HG03460 (cell line): ENCODE data around the gene GPR176.
"Not testable (repeated sequence)": the region's sequence is repeated elsewhere in the genome, so short reads cannot be mapped to it uniquely, and the experiment has no call there.

Source experiments
- ATAC-seq: cut with Tn5 transposase; IDR thresholded peaks from one replicate; pipeline ENCODE4 v1.9.1; 2021; ENCODE audit not compliant: unreplicated experiment

GPR176 gene

DNA sequence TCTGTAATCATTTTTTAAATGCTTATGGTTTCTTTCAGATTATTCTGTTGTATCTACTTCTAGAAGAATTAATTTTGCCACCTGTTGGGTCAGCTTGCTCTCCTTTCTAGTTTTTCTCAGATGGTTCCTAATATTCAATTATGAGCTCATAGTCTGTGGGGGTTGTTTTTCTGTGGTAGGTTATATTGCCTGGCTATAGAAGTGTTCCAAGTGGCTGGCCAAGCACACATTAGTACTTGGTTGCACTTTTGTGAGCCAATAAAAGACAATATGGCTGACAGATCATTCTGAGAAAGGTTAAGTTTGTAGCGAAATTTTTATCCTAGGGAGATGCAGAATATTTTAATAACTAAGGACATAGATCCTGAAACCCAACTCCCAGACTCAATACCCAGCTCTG, 105.6 kb downstream of the GPR176 start:
- ATAC-seq: no peak

DNA sequence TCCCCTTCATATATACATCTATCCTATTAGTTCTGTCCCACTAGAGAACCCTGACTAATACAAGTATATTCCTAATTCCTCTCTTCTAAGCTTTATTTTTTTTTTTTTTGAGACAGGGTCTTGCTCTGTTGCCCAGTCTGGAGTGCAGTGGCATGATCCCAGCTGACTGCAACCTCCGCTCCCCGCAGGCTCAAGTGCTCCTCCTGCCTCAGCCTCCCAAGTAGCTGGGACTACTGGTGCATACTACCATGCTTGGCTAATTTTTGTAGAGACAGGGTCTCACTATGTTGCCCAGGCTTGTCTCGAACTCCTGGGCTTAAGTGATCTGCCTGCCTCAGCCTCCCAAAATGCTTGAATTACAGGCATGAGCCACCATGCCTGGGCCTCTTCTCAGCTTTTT, 107.4 kb downstream of the GPR176 start:
- ATAC-seq: not testable (repeated sequence)

DNA sequence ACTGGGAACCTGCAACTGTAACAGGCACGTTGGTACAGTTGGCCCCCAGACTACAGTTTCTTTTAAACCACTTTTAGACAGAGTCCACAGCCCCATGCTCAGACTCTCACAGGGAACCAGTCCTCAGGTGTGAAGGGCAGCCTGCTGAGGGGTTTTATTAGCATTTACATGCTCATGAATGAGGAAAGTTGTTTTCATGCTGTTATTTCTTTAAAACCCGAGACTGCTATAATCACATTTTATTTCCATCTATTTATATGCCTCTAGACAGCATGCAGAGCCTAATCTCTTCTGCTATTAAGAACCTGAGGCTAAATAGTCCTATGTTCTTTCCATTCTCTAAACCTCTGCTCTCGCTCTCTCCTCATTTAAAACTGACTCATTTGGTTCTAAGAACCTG, 111.2 kb downstream of the GPR176 start:
- no peak for ATAC-seq

DNA sequence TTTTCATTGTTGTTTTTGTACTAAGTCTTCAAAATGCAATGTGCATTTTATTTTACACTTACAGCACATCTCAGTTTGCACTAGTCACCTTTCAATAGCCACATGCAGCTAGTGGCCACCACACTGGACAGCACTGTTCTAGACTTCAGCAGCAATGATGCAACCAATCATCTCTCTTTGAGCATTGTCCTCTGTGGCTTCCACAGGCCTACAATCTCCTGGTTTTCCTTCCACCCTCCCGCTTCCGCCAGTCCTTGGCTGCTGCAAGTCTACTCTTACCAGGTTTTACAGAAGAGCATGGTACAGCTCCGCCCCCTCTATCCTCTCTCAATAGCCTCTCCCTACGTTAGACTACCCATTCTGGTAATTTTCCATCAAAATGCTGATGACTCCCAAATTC, 112.3 kb downstream of the GPR176 start:
- no peak for ATAC-seq

DNA sequence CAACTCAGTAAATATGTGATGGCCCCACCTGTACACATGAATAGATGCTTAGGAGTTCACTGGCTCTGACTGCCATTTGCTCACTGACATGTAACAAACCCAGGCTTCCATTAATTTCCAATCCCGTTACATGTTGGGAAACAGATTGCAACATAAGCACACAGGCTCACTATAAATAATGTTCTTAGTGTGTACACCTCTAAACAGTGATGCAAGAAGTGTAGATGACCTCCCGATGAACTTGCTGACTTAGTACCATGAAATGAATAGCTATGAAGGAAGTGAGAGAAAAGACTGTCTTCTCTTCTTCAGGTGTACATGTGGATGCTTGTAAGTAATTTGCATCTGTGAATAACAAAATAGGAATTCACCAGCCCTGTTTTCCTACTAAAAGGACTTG, 116.0 kb downstream of the GPR176 start:
- no peak for ATAC-seq

- no peak for ATAC-seq
Observed at GRCh38 chr15:39803016-39803415, 117.0 kb downstream of the GPR176 start.

GRCh38 chr15:39801641-39802309, 118.3 kb downstream of the GPR176 start:
- no peak for ATAC-seq

- no peak for ATAC-seq
Observed at GRCh38 chr15:39799552-39800011, 120.5 kb downstream of the GPR176 start.

GRCh38 chr15:39798382-39798781, 121.7 kb downstream of the GPR176 start:
- no peak for ATAC-seq

- ATAC-seq: no peak
Observed at GRCh38 chr15:39797407-39797806, 122.7 kb downstream of the GPR176 start.

DNA sequence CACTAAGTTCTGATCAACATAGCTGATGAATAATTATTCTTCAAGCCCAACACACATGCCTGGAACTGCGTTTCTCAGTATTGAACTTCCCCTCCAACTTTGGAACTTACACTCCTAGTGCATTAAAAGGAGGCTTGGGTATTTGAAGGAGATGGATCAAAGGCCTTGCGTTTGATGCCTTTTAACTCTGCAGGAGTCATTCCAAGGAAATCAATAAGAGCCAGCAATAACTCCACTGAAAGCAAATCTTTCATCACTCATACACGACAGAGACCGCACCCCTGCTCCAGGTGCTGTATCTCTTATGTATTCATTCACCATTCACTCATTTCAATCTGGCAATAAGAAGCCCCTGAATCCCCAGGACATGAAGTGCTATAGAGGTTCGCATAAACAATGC, 123.5 kb downstream of the GPR176 start:
- no peak for ATAC-seq

DNA sequence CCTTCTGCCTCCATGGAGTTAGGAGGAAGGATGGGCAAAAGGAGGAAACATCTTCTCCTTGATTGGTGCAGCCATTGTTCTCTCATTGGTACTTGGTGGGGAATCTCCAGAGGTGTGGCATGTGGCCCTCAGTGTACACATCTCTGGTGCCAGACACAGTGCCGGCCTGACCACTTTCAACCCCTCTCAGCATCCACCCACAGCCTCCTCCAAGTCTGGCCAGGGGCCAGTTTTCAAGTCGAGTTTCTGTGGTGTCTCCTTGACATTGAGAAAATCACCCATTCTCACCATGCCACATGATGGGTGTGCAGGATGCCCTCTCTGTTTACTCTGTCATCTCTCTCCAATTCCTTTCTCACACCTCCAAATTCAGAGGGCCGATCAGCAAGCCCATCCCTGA, 124.6 kb downstream of the GPR176 start:
- ATAC-seq: no peak

DNA sequence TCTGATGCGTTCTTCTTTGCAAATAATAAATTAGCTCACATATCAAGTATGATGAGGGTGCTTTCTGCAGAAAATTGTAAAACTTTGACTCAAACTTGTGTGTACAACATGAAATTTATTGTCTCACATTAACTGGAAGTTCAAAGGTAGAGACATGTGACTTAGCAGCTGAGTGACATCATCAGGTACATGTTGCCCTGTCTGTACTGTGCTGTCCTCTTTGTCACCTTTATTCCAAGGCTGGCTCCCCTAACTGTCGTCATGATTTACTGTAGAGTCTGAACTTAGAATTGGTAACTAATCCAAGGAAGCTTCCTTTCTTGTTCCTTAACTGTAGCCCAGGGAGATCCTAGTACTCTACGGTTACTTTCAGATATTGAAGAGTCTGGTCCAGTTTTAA, 125.1 kb downstream of the GPR176 start:
- ATAC-seq: no peak

GRCh38 chr15:39793923-39794322, 126.1 kb downstream of the GPR176 start:
- ATAC-seq: no peak

GRCh38 chr15:39792844-39793335, 127.2 kb downstream of the GPR176 start:
- no peak for ATAC-seq

DNA sequence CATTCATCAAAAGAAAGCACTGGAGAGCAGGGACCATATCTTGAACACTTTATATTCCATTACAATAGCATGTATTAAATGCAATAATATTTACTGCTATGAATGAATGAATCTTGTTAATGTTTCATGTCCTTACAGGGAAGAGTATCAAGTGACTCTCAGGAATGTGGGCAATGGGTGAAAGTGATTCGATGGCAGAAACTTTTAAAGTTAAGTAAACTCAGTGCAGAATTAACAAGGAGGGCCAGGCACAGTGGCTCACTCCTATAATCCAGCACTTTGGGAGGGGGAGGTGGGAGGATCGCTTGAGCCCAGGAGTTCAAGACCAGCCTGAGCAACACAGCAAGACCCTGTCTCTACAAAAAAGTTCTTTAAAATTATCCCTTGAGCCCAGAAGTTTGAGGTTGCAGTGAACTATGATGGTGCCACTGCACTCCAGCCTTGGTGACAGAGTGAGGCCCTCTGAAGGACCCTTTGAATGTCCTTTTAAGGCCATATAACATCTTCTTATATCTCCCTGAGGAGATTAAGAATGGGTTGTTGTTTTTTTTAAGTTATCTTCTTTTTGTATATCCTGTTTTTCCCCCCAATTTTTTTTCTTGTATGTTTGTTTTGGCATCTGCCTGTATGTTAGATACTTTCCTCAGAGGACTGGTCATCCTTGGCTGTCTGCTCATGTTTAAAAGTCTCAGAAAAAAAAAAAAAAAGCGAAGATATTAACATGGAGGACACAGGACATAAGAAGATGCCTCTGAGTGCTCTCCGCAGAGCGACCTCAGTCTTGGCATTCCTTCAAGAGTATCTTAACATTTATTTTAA, 127.8 kb downstream of the GPR176 start:
- ATAC-seq: no peak

DNA sequence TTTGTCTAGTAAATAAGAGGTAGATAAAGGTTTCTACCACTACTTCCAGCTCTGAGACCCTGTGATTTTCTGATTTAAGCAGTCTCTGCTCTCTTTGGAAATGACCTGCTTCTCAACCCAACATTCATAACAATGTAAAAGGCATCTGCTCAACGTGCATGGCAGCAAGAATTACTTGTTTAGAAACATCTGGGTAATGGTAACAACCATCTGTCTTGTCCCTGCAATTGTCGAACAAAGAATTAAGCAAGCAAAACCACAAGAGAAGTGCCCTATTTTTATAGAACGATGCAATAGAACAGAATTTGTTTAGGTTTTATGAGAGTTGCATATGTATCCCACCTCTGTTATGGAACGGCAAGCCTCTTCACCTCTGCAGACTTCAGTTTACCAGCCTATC, 130.3 kb downstream of the GPR176 start:
- no peak for ATAC-seq

DNA sequence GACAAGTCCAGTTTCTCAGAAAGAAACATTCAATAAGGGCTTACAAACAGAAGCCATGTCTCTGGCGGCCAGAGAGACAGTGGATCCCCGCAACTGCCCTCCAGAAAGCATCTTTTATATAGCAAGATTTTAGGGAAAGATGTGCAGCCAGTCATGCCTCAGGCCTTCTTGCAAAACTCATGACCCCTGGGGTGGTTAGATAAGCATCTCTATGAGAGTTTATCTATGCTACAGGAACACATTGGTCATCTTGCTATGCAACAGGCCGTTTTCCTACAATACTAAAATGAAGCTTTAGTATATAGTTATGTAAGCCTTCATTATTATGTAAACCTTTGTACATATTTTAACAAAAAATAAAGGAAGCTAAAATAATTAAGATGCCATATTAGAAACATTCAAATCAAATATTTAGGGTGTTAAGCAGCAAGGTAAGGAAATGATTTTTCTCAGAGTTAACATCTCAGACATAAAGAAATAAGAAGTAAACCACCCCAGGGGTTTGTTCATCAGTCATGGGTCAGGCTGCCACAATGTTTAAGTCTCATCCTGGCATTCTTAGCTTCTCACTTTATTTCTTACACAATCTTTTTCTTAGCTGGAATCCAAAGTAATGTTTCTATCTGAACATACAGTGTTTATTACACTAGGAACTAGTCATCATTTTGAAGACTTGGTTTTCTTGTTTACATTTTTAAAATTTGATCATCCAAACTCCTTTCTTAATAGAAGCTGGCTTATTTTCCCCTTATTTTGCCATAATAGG, 131.1 kb downstream of the GPR176 start:
- ATAC-seq: no peak

DNA sequence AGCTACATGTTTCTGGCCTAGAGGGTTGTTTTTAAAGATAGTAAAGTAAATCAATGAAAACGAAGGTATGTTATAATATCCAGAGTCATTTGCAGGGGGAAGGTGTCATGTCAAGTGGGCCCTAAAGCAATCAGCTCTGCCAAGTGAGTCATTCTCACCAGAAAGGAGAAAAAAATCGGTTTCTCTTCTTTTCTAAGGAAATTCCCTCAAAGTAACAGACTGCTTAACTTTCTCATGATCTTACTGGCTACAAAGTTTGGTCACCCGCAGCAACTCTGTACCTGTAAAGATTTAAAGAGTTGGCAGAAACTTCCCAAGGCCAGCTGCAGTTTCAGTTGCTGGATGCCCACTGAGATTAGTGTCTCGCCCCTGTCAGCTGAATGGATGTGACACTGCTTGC, 132.0 kb downstream of the GPR176 start:
- no peak for ATAC-seq

DNA sequence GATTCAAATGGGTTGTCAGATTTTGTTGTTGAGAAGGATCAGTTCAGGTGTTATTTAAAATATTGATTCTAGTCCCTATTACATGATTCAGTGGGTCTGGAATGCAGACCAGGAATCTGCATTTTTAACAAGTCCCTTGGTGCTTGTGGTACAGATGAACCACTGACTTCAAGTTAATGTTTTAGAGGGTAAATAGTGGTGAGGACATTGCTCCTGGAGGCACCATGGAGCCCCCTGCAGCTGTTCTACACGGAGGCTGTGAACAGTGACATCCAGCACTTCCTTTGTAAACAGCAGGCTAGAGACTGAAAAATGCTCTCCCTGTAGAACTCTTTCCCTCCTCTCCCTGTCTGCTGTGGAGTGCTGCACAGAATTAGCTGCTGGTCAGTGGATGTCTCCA, 132.6 kb downstream of the GPR176 start:
- no peak for ATAC-seq

DNA sequence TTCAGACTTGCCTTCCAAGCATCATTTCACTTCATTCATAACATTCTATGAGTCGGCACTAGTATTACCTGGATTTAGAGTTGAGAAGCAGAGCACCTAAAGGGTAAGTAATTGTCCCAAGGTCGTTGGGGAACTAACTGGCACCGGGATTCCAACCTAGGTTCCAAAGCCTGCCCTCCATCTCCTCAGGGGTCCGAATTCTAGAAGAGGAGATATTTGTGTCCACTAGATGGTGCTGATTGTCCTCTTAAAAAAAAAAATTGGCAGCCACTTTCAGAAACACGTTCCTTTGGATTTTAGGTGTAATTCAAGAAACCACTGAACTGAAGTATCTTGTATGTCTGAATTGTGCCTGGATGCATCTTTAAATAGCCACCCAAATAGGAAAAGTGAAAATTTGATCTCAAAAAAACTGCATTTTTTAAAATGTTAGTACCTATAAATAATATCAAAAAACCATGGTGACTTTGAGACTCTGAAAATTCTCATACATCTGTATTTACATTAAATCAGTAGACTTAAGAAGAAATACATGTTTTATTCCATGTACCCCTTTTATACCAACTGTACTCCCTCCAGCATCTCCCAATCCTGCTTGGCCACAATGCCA, 133.5 kb downstream of the GPR176 start:
- no peak for ATAC-seq
